PC-9 (cell line): ENCODE data around the gene ZSCAN12. TPM values are rescaled to one million over a fixed set of nuclear protein-coding genes. Genes with fewer than 3 reads are reported as not detected.
A peak's percentile ranks its signal among the peaks of the same experiment; 100 is the strongest.

Experiments
- BruUV-seq: library from RNA; stranded (reverse); fragments of 400-500 nt; replicated peaks from 2 replicates; lab custom pipeline; 2021; lab: Mats Ljungman, UMichigan
- CTCF ChIA-PET: fragments of 300-600 bp; sonication (Branson Sonifier 250); formaldehyde crosslinking; loops from one replicate; lab custom pipeline; 2022; ENCODE audit warnings: antibody characterized with exemption; lab: Charles Lee
- POLR2A ChIA-PET: fragments of 300-600 bp; sonication (Branson Sonifier 250); formaldehyde crosslinking; loops from one replicate; lab custom pipeline; 2022; ENCODE audit warnings: antibody characterized with exemption; ENCODE audit not compliant: unreplicated experiment; lab: Charles Lee
- DNase-seq, 2 experiments: peaks; one replicate each; pipeline versions ENCODE4 v3.0.0 to v3.0.0-alpha.2; 2015 to 2022; ENCODE audit warnings: mixed read lengths in 1 of 2
- H2AFZ ChIP-seq: fragments of 200-600 bp; sonication (generic); 2 replicates; pipeline ENCODE4 v1.8.1; 2017; ENCODE audit warnings: antibody characterized with exemption
- H3F3A ChIP-seq: fragments of 200-600 bp; sonication (generic); 2 replicates; pipeline ENCODE4 v1.8.1; 2017; ENCODE audit warnings: antibody characterized with exemption, mild to moderate bottlenecking, low read depth; ENCODE audit not compliant: insufficient read depth
- H3K27ac ChIP-seq: fragments of 200-600 bp; sonication (generic); 2 replicates; pipeline ENCODE4 v1.6.1; 2016; ENCODE audit warnings: mixed run types
- H3K27me3 ChIP-seq: fragments of 200-600 bp; sonication (generic); 2 replicates; pipeline ENCODE4 v1.6.1; 2016; ENCODE audit warnings: low read depth, mixed run types; ENCODE audit not compliant: insufficient read depth
- H3K36me3 ChIP-seq: fragments of 200-600 bp; sonication (generic); 2 replicates; pipeline ENCODE4 v1.6.1; 2016; ENCODE audit warnings: low read depth, mixed run types
- H3K4me1 ChIP-seq: fragments of 200-600 bp; sonication (generic); replicated peaks from 2 replicates; pipeline ENCODE4 v1.6.1; 2016; ENCODE audit warnings: mixed run types; ENCODE audit not compliant: insufficient read depth
- H3K4me2 ChIP-seq: fragments of 200-600 bp; sonication (generic); 2 replicates; pipeline ENCODE4 v1.6.1; 2017; ENCODE audit warnings: mixed run types
- H3K4me3 ChIP-seq: fragments of 200-600 bp; sonication (generic); 2 replicates; pipeline ENCODE4 v1.6.1; 2016; ENCODE audit warnings: mixed run types
- H3K79me2 ChIP-seq: fragments of 200-600 bp; sonication (generic); 2 replicates; pipeline ENCODE4 v1.6.1; 2017; ENCODE audit warnings: low read depth, mixed run types
- H3K9me2 ChIP-seq: fragments of 200-600 bp; sonication (generic); 2 replicates; pipeline ENCODE4 v1.8.1; 2017; ENCODE audit warnings: mild to moderate bottlenecking; ENCODE audit not compliant: insufficient read depth
- H3K9me3 ChIP-seq: fragments of 200-600 bp; sonication (generic); 2 replicates; pipeline ENCODE4 v1.8.1; 2016; ENCODE audit warnings: low read depth; ENCODE audit not compliant: insufficient read depth
- H4K20me1 ChIP-seq: fragments of 200-600 bp; sonication (generic); 2 replicates; pipeline ENCODE4 v1.8.1; 2017; ENCODE audit not compliant: insufficient read depth
- CTCF ChIP-seq: fragments of 200-600 bp; sonication (generic); conservative IDR thresholded peaks from 2 replicates; pipeline ENCODE4 v1.6.1; 2017; ENCODE audit warnings: mixed run types, antibody characterized with exemption, mild to moderate bottlenecking, moderate library complexity
- EZH2 ChIP-seq: fragments of 200-600 bp; sonication (generic); IDR thresholded peaks from 2 replicates; pipeline ENCODE4 v1.8.0; 2017; ENCODE audit warnings: antibody characterized with exemption, low read depth
- intact Hi-C: fragments of 100-400 bp; cut with micrococcal nuclease; formaldehyde crosslinking; loops from one replicate; pipeline ENCODE4 v1.10.0; 2022; ENCODE audit not compliant: unreplicated experiment
- total RNA-seq: library from RNA; stranded (reverse); gene quantifications from 2 replicates; pipeline ENCODE4 v1.2.3, GENCODE V29; 2021

ZSCAN12 gene
- total RNA-seq, 1 experiment from 2014 or later: 11.2 TPM

- Histone ChIP-seq H3K9me3 (no peaks in the 10 kb centered on the region), H3F3A (peaks cover 9% of the 10 kb centered on the region; the same call in 1 of the 2 replicates), H4K20me1 (no peaks in the 10 kb centered on the region), H3K27me3 (no peaks in the 10 kb centered on the region), H3K27ac (no peak overlapping the region), H2AFZ (no peak overlapping the region), H3K9me2 (no peaks in the 10 kb centered on the region), H3K4me1 (peaks cover 30% of the 10 kb centered on the region), H3K4me3 (no peak overlapping the region), H3K4me2 (0 out of 2 replicates have a peak overlapping the region, but pooled peaks have one; percentile 81), H3K79me2 (peaks cover 51% of the 10 kb centered on the region), H3K36me3 (peaks cover 31% of the 10 kb centered on the region; the same call in 1 of the 2 replicates)
- intact Hi-C loops: loop anchor here (2.0 to 5.0 kb wide), 2 partner anchors 259 to 287 kb away; no protein-coding TSS in a partner anchor
- ChIA-PET CTCF (no interaction called here), POLR2A (interaction anchor here (0.6 kb wide), 1 partner anchor 93 kb away, joined by 5 read pairs; no protein-coding TSS in a partner anchor)
- no peak for DNase-seq
- BruUV-seq: no TSS peak
- no peak for TF ChIP-seq CTCF
- TF ChIP-seq EZH2: no peak
Measured at GRCh38 chr6:28395918-28396317, 3.6 kb downstream of the ZSCAN12 start.

DNA sequence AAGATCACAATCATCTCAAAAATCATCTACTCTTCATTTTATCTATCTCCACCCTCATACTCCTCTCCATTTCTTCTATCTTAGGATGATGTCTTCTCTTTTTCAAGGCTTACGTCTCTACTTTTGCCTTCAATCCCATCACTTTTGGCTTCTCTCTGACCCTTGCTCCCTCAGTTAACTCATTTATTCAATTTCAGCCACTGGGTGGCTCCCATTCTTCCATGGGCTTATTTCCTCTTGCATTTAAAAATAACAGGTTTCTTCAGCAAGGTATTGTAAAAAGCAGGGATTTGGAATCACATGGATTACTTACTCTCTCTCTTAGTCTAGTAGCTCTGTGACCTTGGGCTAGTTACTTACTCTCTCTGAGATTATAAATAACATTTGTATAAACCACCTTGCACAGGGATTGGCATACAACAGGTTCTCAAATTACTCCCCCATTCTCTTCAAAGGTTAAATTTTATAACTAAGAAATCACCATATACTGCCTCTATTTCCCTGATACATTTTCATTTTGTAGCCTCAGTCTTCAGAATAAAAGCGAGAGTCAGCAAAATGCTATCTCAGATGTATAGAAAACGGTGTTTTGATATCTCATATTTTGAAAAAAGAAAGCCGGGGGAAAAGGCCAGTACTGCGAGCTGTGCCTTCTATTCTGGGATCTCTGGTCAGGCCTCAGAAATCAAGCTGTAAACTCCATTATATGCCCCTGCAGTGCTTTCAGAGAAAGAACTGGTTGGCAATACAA lies 5.5 kb downstream of the ZSCAN12 start:
- ChIA-PET CTCF (no interaction called here), POLR2A (interaction anchor here (0.7 kb wide), 1 partner anchor 11 kb away, joined by 5 read pairs; no protein-coding TSS in a partner anchor)
- Histone ChIP-seq H4K20me1 (no peaks in the 10 kb centered on the region; the same call in 1 of the 2 replicates), H2AFZ (no peak overlapping the region), H3K9me2 (no peaks in the 10 kb centered on the region), H3K4me2 (no peak overlapping the region), H3K9me3 (no peaks in the 10 kb centered on the region), H3K27ac (no peak overlapping the region), H3K36me3 (peaks cover 34% of the 10 kb centered on the region), H3K27me3 (no peaks in the 10 kb centered on the region), H3K79me2 (peaks cover 48% of the 10 kb centered on the region), H3F3A (peaks cover 9% of the 10 kb centered on the region; the same call in 1 of the 2 replicates), H3K4me1 (peaks cover 23% of the 10 kb centered on the region), H3K4me3 (no peak overlapping the region)
- intact Hi-C loops: no loop called here
- no peak for TF ChIP-seq EZH2
- peak; percentile 51; the same call in 1 of the 2 replicates for TF ChIP-seq CTCF
- BruUV-seq: no TSS peak
- no peak for DNase-seq

- H3K9me3 ChIP-seq: no peaks in the 10 kb centered on the region
- H3K36me3 ChIP-seq: peaks cover 33% of the 10 kb centered on the region
- H3K4me1 ChIP-seq: no peaks in the 10 kb centered on the region
- POLR2A ChIA-PET: no interaction called here
- H3K4me2 ChIP-seq: no peak overlapping the region
- no peaks in the 10 kb centered on the region for H3K9me2 ChIP-seq
- peaks cover 17% of the 10 kb centered on the region for H3K79me2 ChIP-seq
- intact Hi-C loops: no loop called here
- H3K27me3 ChIP-seq: no peaks in the 10 kb centered on the region
- H3K4me3 ChIP-seq: no peak overlapping the region
- TF ChIP-seq CTCF: no peak
- TF ChIP-seq EZH2: no peak
- no peak overlapping the region for H3K27ac ChIP-seq
- no peak overlapping the region for H2AFZ ChIP-seq
- no TSS peak for BruUV-seq
- CTCF ChIA-PET: no interaction called here
- DNase-seq: no peak
- no peaks in the 10 kb centered on the region for H3F3A ChIP-seq
- H4K20me1 ChIP-seq: no peaks in the 10 kb centered on the region; the same call in 1 of the 2 replicates
Measured at GRCh38 chr6:28390688-28391087, 8.9 kb downstream of the ZSCAN12 start.
